Measurements from ENCODE around the gene ELMO1.

Gene ELMO1

DNA sequence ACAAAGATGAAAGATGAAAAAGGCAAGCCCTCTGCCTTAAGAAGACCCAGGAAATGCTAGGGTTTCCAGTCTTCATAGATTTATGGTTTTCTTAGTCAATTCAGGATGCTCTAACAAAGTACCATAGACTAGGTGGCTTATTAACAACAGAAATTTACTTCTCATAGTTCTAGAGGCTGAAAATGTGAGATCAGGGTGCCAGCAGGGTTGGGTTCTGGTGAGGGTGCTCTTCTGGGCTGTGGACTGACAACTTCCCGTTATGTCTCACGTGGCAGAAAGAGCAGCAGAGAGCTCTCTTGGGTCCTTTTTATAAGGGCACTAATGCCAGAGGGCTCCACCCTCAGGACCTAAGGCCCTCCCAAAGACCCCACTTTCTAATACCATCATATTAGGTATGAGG lies 23.7 kb downstream of the ELMO1 start:
- Histone ChIP-seq H3K27me3 (ENCODE audit: control insufficient read depth, insufficient read depth, low read length) (no peaks in the 10 kb centered on the region), H3K4me1 (peaks cover 15% of the 10 kb centered on the region), H3K9ac (no peak overlapping the region), H3K9me3 (ENCODE audit: control insufficient read depth, low read length) (no peaks in the 10 kb centered on the region), H3K27ac (no peak overlapping the region), H3K4me3 (ENCODE audit: low read depth, low read length) (no peak overlapping the region), H2AFZ (no peak overlapping the region), H3K79me2 (peaks cover 5% of the 10 kb centered on the region), H3K4me2 (ENCODE audit: low read length) (no peak overlapping the region), H3K36me3 (ENCODE audit: control insufficient read depth, insufficient read depth, low read length) (no peaks in the 10 kb centered on the region)
- TF ChIP-seq, protein P1, sequence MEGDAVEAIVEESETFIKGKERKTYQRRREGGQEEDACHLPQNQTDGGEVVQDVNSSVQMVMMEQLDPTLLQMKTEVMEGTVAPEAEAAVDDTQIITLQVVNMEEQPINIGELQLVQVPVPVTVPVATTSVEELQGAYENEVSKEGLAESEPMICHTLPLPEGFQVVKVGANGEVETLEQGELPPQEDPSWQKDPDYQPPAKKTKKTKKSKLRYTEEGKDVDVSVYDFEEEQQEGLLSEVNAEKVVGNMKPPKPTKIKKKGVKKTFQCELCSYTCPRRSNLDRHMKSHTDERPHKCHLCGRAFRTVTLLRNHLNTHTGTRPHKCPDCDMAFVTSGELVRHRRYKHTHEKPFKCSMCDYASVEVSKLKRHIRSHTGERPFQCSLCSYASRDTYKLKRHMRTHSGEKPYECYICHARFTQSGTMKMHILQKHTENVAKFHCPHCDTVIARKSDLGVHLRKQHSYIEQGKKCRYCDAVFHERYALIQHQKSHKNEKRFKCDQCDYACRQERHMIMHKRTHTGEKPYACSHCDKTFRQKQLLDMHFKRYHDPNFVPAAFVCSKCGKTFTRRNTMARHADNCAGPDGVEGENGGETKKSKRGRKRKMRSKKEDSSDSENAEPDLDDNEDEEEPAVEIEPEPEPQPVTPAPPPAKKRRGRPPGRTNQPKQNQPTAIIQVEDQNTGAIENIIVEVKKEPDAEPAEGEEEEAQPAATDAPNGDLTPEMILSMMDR (IDR thresholded peaks at IDR 0.05) = no peak

DNA sequence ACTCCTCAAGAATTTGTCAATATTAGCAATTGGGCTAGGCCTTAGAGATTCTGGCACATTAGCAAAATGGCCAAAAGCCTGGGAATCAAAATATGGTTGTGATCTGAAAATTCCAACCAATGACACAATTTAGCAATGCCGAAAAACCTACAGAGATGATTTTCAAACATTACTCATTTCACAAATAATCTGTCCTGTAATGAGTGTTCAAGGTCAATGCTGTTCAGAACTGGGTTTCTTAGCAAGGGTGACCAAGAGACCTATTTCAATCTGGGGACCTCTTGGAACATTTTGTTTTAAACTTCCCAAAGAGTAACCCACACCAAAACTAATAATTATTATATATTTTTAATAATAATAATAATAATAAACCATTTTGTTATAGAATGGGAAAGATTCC lies 24.1 kb downstream of the ELMO1 start:
- no peaks in the 10 kb centered on the region for H3K36me3 ChIP-seq (ENCODE audit: control insufficient read depth, insufficient read depth, low read length)
- H2AFZ ChIP-seq = no peak overlapping the region
- H3K9me3 ChIP-seq (ENCODE audit: control insufficient read depth, low read length) = no peaks in the 10 kb centered on the region
- H3K79me2 ChIP-seq = peaks cover 5% of the 10 kb centered on the region
- TF ChIP-seq, protein P1 (IDR thresholded peaks at IDR 0.05) = no peak
- peaks cover 16% of the 10 kb centered on the region for H3K4me1 ChIP-seq
- no peak overlapping the region for H3K27ac ChIP-seq
- no peaks in the 10 kb centered on the region for H3K27me3 ChIP-seq (ENCODE audit: control insufficient read depth, insufficient read depth, low read length)
- H3K4me2 ChIP-seq (ENCODE audit: low read length) = no peak overlapping the region
- no peak overlapping the region for H3K4me3 ChIP-seq (ENCODE audit: low read depth, low read length)
- no peak overlapping the region for H3K9ac ChIP-seq

DNA sequence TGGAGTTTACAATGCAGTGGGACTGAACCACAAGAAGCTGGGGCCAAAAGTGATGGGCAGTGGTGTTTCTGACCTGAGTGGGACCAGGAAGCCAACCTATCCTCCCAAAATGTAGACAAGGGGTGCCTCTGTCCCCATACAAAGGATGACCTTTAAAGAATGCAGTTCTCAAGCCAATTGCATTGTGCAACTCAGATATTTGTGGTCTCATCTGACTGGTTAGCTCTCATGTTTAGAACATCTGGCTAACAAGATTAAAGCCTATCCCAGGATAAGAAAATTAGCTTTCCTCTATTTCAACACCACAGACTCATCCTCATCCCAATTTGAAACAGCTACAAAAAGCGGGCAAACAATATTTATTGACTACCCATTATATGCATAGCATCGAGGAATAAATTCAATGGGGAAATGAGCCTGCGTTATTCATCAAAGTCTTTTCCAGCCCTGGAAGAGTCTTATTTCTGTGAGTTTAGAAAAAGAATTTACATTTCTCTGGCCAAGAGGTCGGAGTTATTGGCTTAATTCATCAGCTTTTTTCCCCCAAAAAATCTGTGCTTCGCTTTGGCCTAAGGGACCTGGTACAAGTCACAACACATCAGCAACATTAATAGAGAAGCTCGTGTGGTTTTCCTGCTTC lies 26.7 kb downstream of the ELMO1 start:
- H3K4me3 ChIP-seq (ENCODE audit: low read depth, low read length) = no peak overlapping the region
- H2AFZ ChIP-seq = no peak overlapping the region
- H3K27me3 ChIP-seq (ENCODE audit: control insufficient read depth, insufficient read depth, low read length) = no peaks in the 10 kb centered on the region
- H3K9ac ChIP-seq = no peak overlapping the region
- H3K27ac ChIP-seq = no peak overlapping the region
- H3K79me2 ChIP-seq = peaks cover 5% of the 10 kb centered on the region
- H3K36me3 ChIP-seq (ENCODE audit: control insufficient read depth, insufficient read depth, low read length) = no peaks in the 10 kb centered on the region
- H3K4me1 ChIP-seq = peaks cover 24% of the 10 kb centered on the region
- TF ChIP-seq, protein P1 (IDR thresholded peaks at IDR 0.05) = no peak
- no peaks in the 10 kb centered on the region for H3K9me3 ChIP-seq (ENCODE audit: control insufficient read depth, low read length)
- H3K4me2 ChIP-seq (ENCODE audit: low read length) = no peak overlapping the region

DNA sequence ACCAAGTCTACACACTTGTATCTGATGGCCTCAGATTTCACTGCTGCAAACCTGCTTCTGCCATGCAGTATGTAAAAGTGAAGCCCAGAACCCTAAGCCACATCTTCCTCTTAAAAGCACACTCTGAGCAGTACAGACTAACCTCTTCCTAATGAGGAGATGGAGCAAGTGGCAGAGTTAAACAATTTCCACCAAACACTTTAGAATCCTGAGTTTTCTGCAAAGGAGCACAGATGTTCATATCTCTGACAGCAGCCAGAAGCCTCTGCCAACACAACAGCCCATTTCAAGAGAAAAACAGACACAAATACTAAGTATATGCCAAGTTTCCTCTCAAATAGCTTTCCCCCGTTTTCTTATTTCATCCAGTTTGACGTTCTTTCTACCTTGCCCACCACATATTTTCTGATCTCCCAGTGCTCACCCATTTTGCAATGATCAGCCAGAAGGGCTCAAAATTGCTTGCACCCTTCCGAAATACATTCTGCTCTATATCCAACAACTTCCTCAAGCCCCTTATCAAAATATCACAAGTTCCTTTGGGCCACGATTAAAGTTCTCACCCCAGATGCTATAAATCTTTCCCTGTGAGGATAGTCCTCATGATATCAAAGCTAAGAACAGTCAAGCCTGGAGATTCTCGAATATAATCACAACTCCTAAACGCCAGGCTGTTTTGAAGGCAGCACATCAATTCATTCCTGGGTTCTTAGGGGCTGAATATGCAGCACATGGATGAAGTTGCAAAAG lies 27.5 kb downstream of the ELMO1 start:
- Histone ChIP-seq H3K27me3 (ENCODE audit: control insufficient read depth, insufficient read depth, low read length) (no peaks in the 10 kb centered on the region), H3K9me3 (ENCODE audit: control insufficient read depth, low read length) (no peaks in the 10 kb centered on the region), H3K79me2 (peaks cover 5% of the 10 kb centered on the region), H2AFZ (peak overlapping the region; percentile 39), H3K9ac (no peak overlapping the region), H3K4me1 (peaks cover 31% of the 10 kb centered on the region), H3K4me3 (ENCODE audit: low read depth, low read length) (no peak overlapping the region), H3K36me3 (ENCODE audit: control insufficient read depth, insufficient read depth, low read length) (no peaks in the 10 kb centered on the region), H3K4me2 (ENCODE audit: low read length) (no peak overlapping the region), H3K27ac (peak overlapping the region; percentile 25)
- TF ChIP-seq, protein P1 (IDR thresholded peaks at IDR 0.05) = no peak
